GM18858 (cell line): Measurements from ENCODE around the gene SEMA6B.
"Not testable (repeated sequence)": the region's sequence is repeated elsewhere in the genome, so short reads cannot be mapped to it uniquely, and the experiment has no call there.

Source experiments
- ATAC-seq: cut with Tn5 transposase; IDR thresholded peaks from one replicate; pipeline ENCODE4 v1.9.1; 2021; ENCODE audit not compliant: unreplicated experiment

The SEMA6B gene

GRCh38 chr19:4559569-4559968, at the start of gene SEMA6B:
TSS of gene SEMA6B (minus strand) at chr19:4559684. CDS start at chr19:4558457, 1,227 bp downstream.
- no peak for ATAC-seq

- ATAC-seq = no peak
These were observed 47.6 kb upstream of the SEMA6B start for GRCh38 chr19:4606921-4607678.

- ATAC-seq = no peak
These were observed 46.7 kb upstream of the SEMA6B start for GRCh38 chr19:4606181-4606580.

- ATAC-seq = no peak
These were observed 45.4 kb upstream of the SEMA6B start for GRCh38 chr19:4604912-4605311.

- no peak for ATAC-seq
These were observed 43.4 kb upstream of the SEMA6B start for GRCh38 chr19:4602915-4603314.

- no peak for ATAC-seq
These were observed 42.8 kb upstream of the SEMA6B start for GRCh38 chr19:4602173-4602788.

GRCh38 chr19:4600893-4601292, 41.4 kb upstream of the SEMA6B start:
- ATAC-seq = no peak

GRCh38 chr19:4600082-4600481, 40.6 kb upstream of the SEMA6B start:
- ATAC-seq = no peak

- no peak for ATAC-seq
These were observed 39.2 kb upstream of the SEMA6B start for GRCh38 chr19:4598712-4599111.

GRCh38 chr19:4597975-4598671, 38.6 kb upstream of the SEMA6B start:
- ATAC-seq = no peak

GRCh38 chr19:4597278-4597974, 37.9 kb upstream of the SEMA6B start:
- no peak for ATAC-seq

GRCh38 chr19:4596033-4596904, 36.8 kb upstream of the SEMA6B start:
- ATAC-seq = no peak

- not testable (repeated sequence) for ATAC-seq
These were observed 35.7 kb upstream of the SEMA6B start for GRCh38 chr19:4595158-4595557.

GRCh38 chr19:4594201-4594600, 34.7 kb upstream of the SEMA6B start:
- ATAC-seq = no peak

GRCh38 chr19:4593409-4593851, 33.9 kb upstream of the SEMA6B start:
- no peak for ATAC-seq

GRCh38 chr19:4592445-4592844, 33.0 kb upstream of the SEMA6B start:
- no peak for ATAC-seq

GRCh38 chr19:4591320-4591719, 31.8 kb upstream of the SEMA6B start:
- no peak for ATAC-seq

GRCh38 chr19:4590559-4590958, 31.1 kb upstream of the SEMA6B start:
- ATAC-seq = no peak

GRCh38 chr19:4589579-4590410, 30.3 kb upstream of the SEMA6B start:
- ATAC-seq = no peak
